B cell (primary cell): Measurements from ENCODE around the gene APOD. TPM values are rescaled to one million over a fixed set of nuclear protein-coding genes. Genes with fewer than 3 reads are reported as not detected.
"Not testable (repeated sequence)": the region's sequence is repeated elsewhere in the genome, so short reads cannot be mapped to it uniquely, and the experiment has no call there.

ENCODE experiments used
- ATAC-seq: fragments of 200-7000 bp; cut with Tn5 transposase; one replicate; pipeline ENCODE4 v1.10.0; 2021; ENCODE audit warnings: low read depth, mild to moderate bottlenecking, moderate number of reproducible peaks, moderate library complexity
- CTCF ChIA-PET: fragments of 350-600 bp; sonication (Branson Sonifier 250); formaldehyde crosslinking; loops from one replicate; lab custom pipeline; 2021; ENCODE audit warnings: antibody characterized with exemption, inconsistent platforms; lab: Charles Lee
- POLR2A ChIA-PET: fragments of 350-600 bp; sonication (Branson Sonifier 250); formaldehyde crosslinking; loops from one replicate; lab custom pipeline; 2021; ENCODE audit warnings: antibody characterized with exemption; lab: Charles Lee
- DNase-seq: peaks from one replicate; pipeline ENCODE4 v3.0.0; 2013
- H2AFZ ChIP-seq: 2 replicates; pipeline ENCODE4 v1.6.1; 2012; ENCODE audit warnings: mild to moderate bottlenecking, low read depth, low read length; ENCODE audit not compliant: insufficient read depth, poor library complexity, severe bottlenecking
- H3K27ac ChIP-seq, 2 donors: 1 replicate in 1 of 2; 2 replicates in 1 of 2; pipeline ENCODE4 v1.5.1; 2012 to 2013; ENCODE audit warnings: low read length in 2 of 2, mild to moderate bottlenecking in 2 of 2, moderate library complexity in 1 of 2
- H3K27me3 ChIP-seq, 4 experiments: fragments of 200-600 bp in 1 of 4; sonication (generic) in 1 of 4; replicated peaks in 1 of 4; 1 replicate in 2 of 4; 2 replicates in 2 of 4; pipeline versions ENCODE4 v1.6.1 to v1.7.0; 2013 to 2016; ENCODE audit warnings: low read length in 3 of 4, mild to moderate bottlenecking in 2 of 4, mixed read lengths in 1 of 4, moderate library complexity in 1 of 4; ENCODE audit not compliant: insufficient read depth in 4 of 4, control insufficient read depth in 3 of 4; ENCODE audit errors: control extremely low read depth in 1 of 4
- H3K36me3 ChIP-seq, 2 experiments: replicated peaks in 1 of 2; 1 replicate in 1 of 2; 2 replicates in 1 of 2; pipeline versions ENCODE4 v1.6.1 to v1.7.1; 2013; ENCODE audit warnings: low read length in 1 of 2; ENCODE audit not compliant: insufficient read depth in 2 of 2, control insufficient read depth in 1 of 2; ENCODE audit errors: control extremely low read depth in 1 of 2, extremely low read depth in 1 of 2
- H3K4me1 ChIP-seq, 2 donors: fragments of 200-600 bp in 1 of 2; sonication (generic) in 1 of 2; 1 replicate in 1 of 2; 2 replicates in 1 of 2; pipeline versions ENCODE4 v1.5.1 to v1.6.1; 2013 to 2017; ENCODE audit warnings: low read length in 2 of 2; ENCODE audit not compliant: control insufficient read depth in 2 of 2, insufficient read depth in 2 of 2
- H3K4me2 ChIP-seq: replicated peaks from 2 replicates; pipeline ENCODE3; 2012; ENCODE audit warnings: mild to moderate bottlenecking, low read depth, low read length; ENCODE audit not compliant: poor library complexity, severe bottlenecking
- H3K4me3 ChIP-seq, 5 experiments: fragments of 200-600 bp in 1 of 5; sonication (generic) in 1 of 5; 1 replicate in 3 of 5; 2 replicates in 2 of 5; pipeline versions ENCODE4 v1.5.1 to v1.7.0; 2011 to 2016; ENCODE audit warnings: low read length in 4 of 5, mild to moderate bottlenecking in 4 of 5, low read depth in 2 of 5, control low read depth in 1 of 5, moderate library complexity in 1 of 5; ENCODE audit not compliant: insufficient read depth in 1 of 5; ENCODE audit errors: control extremely low read depth in 1 of 5, extremely low read depth in 1 of 5
- H3K79me2 ChIP-seq: fragments of 200-600 bp; sonication (generic); one replicate; pipeline ENCODE4 v1.6.0; 2016; ENCODE audit warnings: low read length; ENCODE audit not compliant: control insufficient read depth, insufficient read depth
- H3K9ac ChIP-seq: fragments of 200-600 bp; sonication (generic); 2 replicates; pipeline ENCODE4 v1.6.1; 2017; ENCODE audit warnings: mild to moderate bottlenecking, low read length, moderate library complexity
- H3K9me3 ChIP-seq, 3 donors: one replicate each; pipeline versions ENCODE4 v1.6.1 to v1.7.1; 2013; ENCODE audit warnings: low read length in 2 of 3; ENCODE audit not compliant: control insufficient read depth in 2 of 3, insufficient read depth in 1 of 3; ENCODE audit errors: control extremely low read depth in 1 of 3
- H4K20me1 ChIP-seq: 2 replicates; pipeline ENCODE4 v1.6.0; 2012; ENCODE audit warnings: mild to moderate bottlenecking, low read length; ENCODE audit not compliant: insufficient read depth, control insufficient read depth, poor library complexity, severe bottlenecking
- H3K27ac Mint-ChIP-seq: one replicate; pipeline ENCODE4 v1.8.0; 2021; ENCODE audit warnings: mixed read lengths
- H3K27me3 Mint-ChIP-seq: one replicate; pipeline ENCODE4 v1.8.0; 2021; ENCODE audit warnings: mixed read lengths
- H3K4me1 Mint-ChIP-seq: one replicate; pipeline ENCODE4 v1.8.0; 2021; ENCODE audit warnings: mixed read lengths
- H3K4me3 Mint-ChIP-seq: one replicate; pipeline ENCODE4 v1.8.0; 2021; ENCODE audit warnings: mixed read lengths
- H3K9me3 Mint-ChIP-seq: one replicate; pipeline ENCODE4 v1.8.0; 2022; ENCODE audit warnings: mixed read lengths; ENCODE audit not compliant: insufficient read depth
- CTCF ChIP-seq: fragments of 200-600 bp; IDR thresholded peaks from one replicate; pipeline ENCODE4 v1.8.0; 2022; ENCODE audit warnings: antibody characterized with exemption, mild to moderate bottlenecking
- EZH2 ChIP-seq: IDR thresholded peaks from 2 replicates; pipeline ENCODE4 v1.6.1; 2012; ENCODE audit warnings: borderline replicate concordance, low read depth, mild to moderate bottlenecking, moderate library complexity, low read length; ENCODE audit not compliant: insufficient read depth, poor library complexity, severe bottlenecking
- WGBS: methylation state at CpG from one replicate; pipeline ENCODE4 v1.1.5; 2013; ENCODE audit warnings: missing lambda C conversion rate; ENCODE audit not compliant: insufficient coverage; 5-methylcytosine and 5-hydroxymethylcytosine counted together
- intact Hi-C: fragments of 100-400 bp; cut with micrococcal nuclease; formaldehyde crosslinking; loops from one replicate; pipeline ENCODE4 v1.10.0; 2022
- polyA plus RNA-seq: library from polyadenylated mRNA; depleted of rRNA; stranded (reverse); fragments of >200 nt; gene quantifications from 2 replicates; pipeline ENCODE4 v1.2.3, GENCODE V29; 2012
- total RNA-seq, 2 donors: library from RNA; stranded (reverse); fragments of 120-200 nt in 1 of 2; gene quantifications; 1 replicate in 1 of 2; 2 replicates in 1 of 2; pipeline versions ENCODE4 v1.2.3 to v1.2.4, GENCODE V29; 2013 to 2022

APOD gene
- total and polyA plus RNA-seq, 2 donors (not counting 1 experiment from before 2014, with no cell fraction given), result 0.59 TPM; not detected in 1

- Mint-ChIP-seq H3K4me1 (no peaks in the 10 kb centered on the region), H3K27me3 (no peaks in the 10 kb centered on the region), H3K4me3 (no peak overlapping the region), H3K9me3 (no peaks in the 10 kb centered on the region), H3K27ac (no peak overlapping the region)
- WGBS, result 100% methylated on average over 1 of the region's 2 CpGs
- no peak overlapping the region for H3K4me2 ChIP-seq
- no peak overlapping the region for H3K4me3 ChIP-seq
- DNase-seq (no peak), ATAC-seq (no peak)
- no peaks in the 10 kb centered on the region for H4K20me1 ChIP-seq
- peaks cover 0 to 15% (median 0%) of the 10 kb centered on the region in 3 donors for H3K9me3 ChIP-seq
- H3K27me3 ChIP-seq, result peaks cover 0 to 22% (median 0%) of the 10 kb centered on the region in 4 experiments
- H2AFZ ChIP-seq, result no peak overlapping the region
- intact Hi-C loops, result no loop called here
- no peak overlapping the region for H3K9ac ChIP-seq
- no peak overlapping the region for H3K27ac ChIP-seq
- no peaks in the 10 kb centered on the region for H3K4me1 ChIP-seq
- CTCF ChIA-PET, result no interaction called here
- POLR2A ChIA-PET, result no interaction called here
- TF ChIP-seq EZH2 (no peak), CTCF (no peak)
- H3K36me3 ChIP-seq, result no peaks in the 10 kb centered on the region
- H3K79me2 ChIP-seq, result no peaks in the 10 kb centered on the region
Measured at GRCh38 chr3:195591852-195592251, 8.1 kb upstream of the APOD start.

- H3K79me2 ChIP-seq, result no peaks in the 10 kb centered on the region
- Mint-ChIP-seq H3K9me3 (no peaks in the 10 kb centered on the region), H3K4me1 (no peaks in the 10 kb centered on the region), H3K4me3 (no peak overlapping the region), H3K27ac (no peak overlapping the region), H3K27me3 (no peaks in the 10 kb centered on the region)
- no peaks in the 10 kb centered on the region for H3K36me3 ChIP-seq
- TF ChIP-seq EZH2 (no peak), CTCF (no peak)
- no peak overlapping the region for H2AFZ ChIP-seq
- H3K4me1 ChIP-seq, result no peaks in the 10 kb centered on the region
- ATAC-seq, result no peak
- no peak overlapping the region for H3K4me2 ChIP-seq
- H4K20me1 ChIP-seq, result no peaks in the 10 kb centered on the region
- no peak overlapping the region for H3K9ac ChIP-seq
- H3K9me3 ChIP-seq, result peaks cover 0 to 15% (median 0%) of the 10 kb centered on the region in 3 donors
- 83% methylated on average over 5 of the region's 6 CpGs for WGBS
- no peak overlapping the region for H3K4me3 ChIP-seq
- intact Hi-C loops, result no loop called here
- ChIA-PET POLR2A (no interaction called here), CTCF (no interaction called here)
- no peak overlapping the region for H3K27ac ChIP-seq
- DNase-seq, result no peak
- peaks cover 0 to 22% (median 0%) of the 10 kb centered on the region in 4 experiments for H3K27me3 ChIP-seq
Measured at GRCh38 chr3:195591220-195591619, 7.5 kb upstream of the APOD start.

- H3K9ac ChIP-seq, H3K4me3 ChIP-seq, ATAC-seq, H3K4me3 Mint-ChIP-seq, H3K27ac Mint-ChIP-seq, intact Hi-C loops, H3K27ac ChIP-seq, POLR2A ChIA-PET, H3K4me1 ChIP-seq, H3K36me3 ChIP-seq, H3K4me2 ChIP-seq, H3K4me1 Mint-ChIP-seq, H2AFZ ChIP-seq, DNase-seq, H3K9me3 Mint-ChIP-seq, H3K27me3 Mint-ChIP-seq, H4K20me1 ChIP-seq, CTCF ChIA-PET, H3K79me2 ChIP-seq: not testable (repeated sequence)
- peaks cover 0 to 15% (median 0%) of the 10 kb centered on the region in 3 donors for H3K9me3 ChIP-seq
- no CpG with 5 or more reads among the region's 2 CpGs for WGBS
- peaks cover 0 to 22% (median 0%) of the 10 kb centered on the region in 4 experiments for H3K27me3 ChIP-seq
Measured at GRCh38 chr3:195590381-195590780, 6.6 kb upstream of the APOD start.
